Upper lobe of right lung (tissue), 1 donor: ENCODE data around the gene FNDC5. TPM values are rescaled to one million over a fixed set of nuclear protein-coding genes. Genes with fewer than 3 reads are reported as not detected.

Experiments
- ATAC-seq: fragments of 200-7000 bp; cut with Tn5 transposase; one replicate; pipeline ENCODE4 v1.9.1; 2020; ENCODE audit warnings: mild to moderate bottlenecking, moderate library complexity
- DNase-seq: peaks from one replicate; pipeline ENCODE4 v3.0.0-alpha.2; 2020
- H3K27ac ChIP-seq: fragments of 200-600 bp; one replicate; pipeline ENCODE4 v1.8.0; 2022
- H3K27me3 ChIP-seq: fragments of 200-600 bp; one replicate; pipeline ENCODE4 v1.8.0; 2022; ENCODE audit warnings: mild to moderate bottlenecking
- H3K36me3 ChIP-seq: fragments of 200-600 bp; one replicate; pipeline ENCODE4 v1.8.0; 2022
- H3K4me1 ChIP-seq: fragments of 200-600 bp; one replicate; pipeline ENCODE4 v1.8.0; 2022
- H3K4me3 ChIP-seq: fragments of 200-600 bp; one replicate; pipeline ENCODE4 v1.8.0; 2022; ENCODE audit warnings: mild to moderate bottlenecking
- H3K9me3 ChIP-seq: fragments of 200-600 bp; one replicate; pipeline ENCODE4 v1.8.0; 2022
- CTCF ChIP-seq: fragments of 200-600 bp; IDR thresholded peaks from one replicate; pipeline ENCODE4 v1.8.0; 2022; ENCODE audit warnings: antibody characterized with exemption
- intact Hi-C: fragments of 100-400 bp; cut with DNase I; formaldehyde crosslinking; loops from one replicate; pipeline ENCODE4 v1.11.0; 2022
- total RNA-seq: library from RNA; stranded (reverse); fragmentation: NEBNext Ultra II Directional; extraction: Animal tissue kit (Norgen Biotek cat#: 25700); gene quantifications from one replicate; pipeline ENCODE4 v1.2.1, GENCODE V29; 2021
- donor health status: DM: no; HTN: yes; CAD: no; lungs with severe emphysema.

The FNDC5 gene
- total RNA-seq, 1 donor from 2014 or later, result 1.5 TPM

GRCh38 chr1:32863218-32863880, 7.4 kb downstream of the FNDC5 start:
- H3K27me3 ChIP-seq, result no peaks in the 10 kb centered on the region
- ATAC-seq (no peak), DNase-seq (no peak)
- H3K4me3 ChIP-seq, result no peak overlapping the region
- no peaks in the 10 kb centered on the region for H3K4me1 ChIP-seq
- intact Hi-C loops, result no loop called here
- no peak overlapping the region for H3K27ac ChIP-seq
- no peaks in the 10 kb centered on the region for H3K9me3 ChIP-seq
- TF ChIP-seq CTCF, result no peak
- no peaks in the 10 kb centered on the region for H3K36me3 ChIP-seq

- no peaks in the 10 kb centered on the region for H3K27me3 ChIP-seq
- H3K4me3 ChIP-seq, result no peak overlapping the region
- peaks cover 9% of the 10 kb centered on the region for H3K36me3 ChIP-seq
- intact Hi-C loops, result no loop called here
- DNase-seq (no peak), ATAC-seq (peak; percentile 61)
- H3K27ac ChIP-seq, result no peak overlapping the region
- no peak for TF ChIP-seq CTCF
- no peaks in the 10 kb centered on the region for H3K4me1 ChIP-seq
- no peaks in the 10 kb centered on the region for H3K9me3 ChIP-seq
Measured at GRCh38 chr1:32861904-32862695, 8.6 kb downstream of the FNDC5 start.

- Histone ChIP-seq H3K9me3 (no peaks in the 10 kb centered on the region), H3K27ac (no peak overlapping the region), H3K4me3 (no peak overlapping the region), H3K4me1 (no peaks in the 10 kb centered on the region), H3K27me3 (no peaks in the 10 kb centered on the region), H3K36me3 (peaks cover 24% of the 10 kb centered on the region)
- no peak for TF ChIP-seq CTCF
- ATAC-seq, result no peak
- DNase-seq, result no peak
- intact Hi-C loops, result no loop called here
Measured at GRCh38 chr1:32860566-32860965, 10.1 kb downstream of the FNDC5 start.

GRCh38 chr1:32859915-32860314, 10.8 kb downstream of the FNDC5 start:
- intact Hi-C loops, result no loop called here
- Histone ChIP-seq H3K4me1 (no peaks in the 10 kb centered on the region), H3K4me3 (no peak overlapping the region), H3K36me3 (peaks cover 31% of the 10 kb centered on the region), H3K27ac (no peak overlapping the region), H3K9me3 (no peaks in the 10 kb centered on the region), H3K27me3 (no peaks in the 10 kb centered on the region)
- ATAC-seq (no peak), DNase-seq (no peak)
- TF ChIP-seq CTCF, result no peak

- no peak for TF ChIP-seq CTCF
- intact Hi-C loops, result no loop called here
- Histone ChIP-seq H3K36me3 (peaks cover 42% of the 10 kb centered on the region), H3K27ac (no peak overlapping the region), H3K4me3 (no peak overlapping the region), H3K27me3 (no peaks in the 10 kb centered on the region), H3K9me3 (no peaks in the 10 kb centered on the region), H3K4me1 (no peaks in the 10 kb centered on the region)
- DNase-seq (no peak), ATAC-seq (no peak)
Measured at GRCh38 chr1:32858791-32859190, 11.9 kb downstream of the FNDC5 start.
